HEK293 (cell line): ENCODE data around the gene FTO.

ENCODE experiments used
- SP3 ChIP-seq: fragments of 450-650 bp; formaldehyde crosslinking; IDR thresholded peaks from 2 replicates; pipeline ENCODE4 v1.5.1; 2016; ENCODE audit warnings: missing biosample characterization, missing genetic modification characterization
- TCF7L2 ChIP-seq: IDR thresholded peaks from 2 replicates; pipeline ENCODE4 v1.6.1; 2011; ENCODE audit warnings: low read depth, mild to moderate bottlenecking, inconsistent platforms, low read length, moderate library complexity, borderline replicate concordance
- YY1 ChIP-seq: fragments of 450-650 bp; formaldehyde crosslinking; IDR thresholded peaks from 2 replicates; pipeline ENCODE4 v1.5.1; 2018; ENCODE audit warnings: missing biosample characterization, missing genetic modification characterization
- ZNF114 ChIP-seq: fragments of 450-650 bp; formaldehyde crosslinking; IDR thresholded peaks from 2 replicates; pipeline ENCODE4 v1.5.0; 2017; ENCODE audit warnings: missing biosample characterization, missing genetic modification characterization
- ZNF221 ChIP-seq: fragments of 450-650 bp; formaldehyde crosslinking; IDR thresholded peaks from 2 replicates; pipeline ENCODE4 v1.5.1; 2017; ENCODE audit warnings: missing biosample characterization, missing genetic modification characterization, borderline replicate concordance
- ZNF37A ChIP-seq: fragments of 450-650 bp; IDR thresholded peaks from 2 replicates; pipeline ENCODE4 v1.5.1; 2018; ENCODE audit warnings: missing biosample characterization, missing genetic modification characterization
- ZNF560 ChIP-seq: fragments of 450-650 bp; formaldehyde crosslinking; IDR thresholded peaks from 2 replicates; pipeline ENCODE4 v1.5.1; 2017; ENCODE audit warnings: missing biosample characterization, missing genetic modification characterization, borderline replicate concordance
- ZSCAN18 ChIP-seq: fragments of 450-650 bp; formaldehyde crosslinking; IDR thresholded peaks from 2 replicates; pipeline ENCODE4 v1.5.1; 2016; ENCODE audit warnings: missing biosample characterization, missing genetic modification characterization
- TF ChIP-seq, protein P1 (sequence below): fragments of 450-650 bp; formaldehyde crosslinking; IDR thresholded peaks from 2 replicates; pipeline ENCODE4 v1.5.1; 2016; ENCODE audit warnings: missing biosample characterization, missing genetic modification characterization

DNA sequence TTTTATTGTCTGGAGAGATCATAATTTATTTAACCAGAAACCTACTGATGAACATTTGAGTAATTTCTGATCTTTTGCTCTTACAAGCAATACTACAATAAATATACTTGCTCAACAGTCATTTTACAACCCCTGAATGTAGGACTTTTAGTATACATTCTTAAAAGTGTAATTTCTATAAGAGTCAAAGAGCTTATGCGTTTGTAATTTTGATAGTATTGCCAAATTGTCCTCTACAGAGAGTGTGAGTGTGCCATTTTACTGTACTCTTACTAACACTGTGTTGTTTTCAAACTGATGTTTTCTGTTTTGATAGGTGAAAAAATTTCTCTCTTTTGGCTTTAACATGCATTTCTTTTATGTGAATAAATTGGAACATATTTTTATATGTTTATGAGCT lies 139.1 kb downstream of the FTO start:
- TF ChIP-seq ZNF221 (no peak), TCF7L2 (no peak), ZSCAN18 (tag by site-specific recombination) (no peak), ZNF37A (tag by site-specific recombination) (no peak), ZNF560 (tag by site-specific recombination) (no peak), SP3 (tag by site-specific recombination) (no peak), YY1 (tag by site-specific recombination) (no peak), ZNF114 (tag by site-specific recombination) (no peak)
- TF ChIP-seq, protein P1, sequence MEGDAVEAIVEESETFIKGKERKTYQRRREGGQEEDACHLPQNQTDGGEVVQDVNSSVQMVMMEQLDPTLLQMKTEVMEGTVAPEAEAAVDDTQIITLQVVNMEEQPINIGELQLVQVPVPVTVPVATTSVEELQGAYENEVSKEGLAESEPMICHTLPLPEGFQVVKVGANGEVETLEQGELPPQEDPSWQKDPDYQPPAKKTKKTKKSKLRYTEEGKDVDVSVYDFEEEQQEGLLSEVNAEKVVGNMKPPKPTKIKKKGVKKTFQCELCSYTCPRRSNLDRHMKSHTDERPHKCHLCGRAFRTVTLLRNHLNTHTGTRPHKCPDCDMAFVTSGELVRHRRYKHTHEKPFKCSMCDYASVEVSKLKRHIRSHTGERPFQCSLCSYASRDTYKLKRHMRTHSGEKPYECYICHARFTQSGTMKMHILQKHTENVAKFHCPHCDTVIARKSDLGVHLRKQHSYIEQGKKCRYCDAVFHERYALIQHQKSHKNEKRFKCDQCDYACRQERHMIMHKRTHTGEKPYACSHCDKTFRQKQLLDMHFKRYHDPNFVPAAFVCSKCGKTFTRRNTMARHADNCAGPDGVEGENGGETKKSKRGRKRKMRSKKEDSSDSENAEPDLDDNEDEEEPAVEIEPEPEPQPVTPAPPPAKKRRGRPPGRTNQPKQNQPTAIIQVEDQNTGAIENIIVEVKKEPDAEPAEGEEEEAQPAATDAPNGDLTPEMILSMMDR = no peak
